ENCODE data around the gene EPB41L5.
"Not testable (repeated sequence)": the region's sequence is repeated elsewhere in the genome, so short reads cannot be mapped to it uniquely, and the experiment has no call there.

Gene EPB41L5

DNA sequence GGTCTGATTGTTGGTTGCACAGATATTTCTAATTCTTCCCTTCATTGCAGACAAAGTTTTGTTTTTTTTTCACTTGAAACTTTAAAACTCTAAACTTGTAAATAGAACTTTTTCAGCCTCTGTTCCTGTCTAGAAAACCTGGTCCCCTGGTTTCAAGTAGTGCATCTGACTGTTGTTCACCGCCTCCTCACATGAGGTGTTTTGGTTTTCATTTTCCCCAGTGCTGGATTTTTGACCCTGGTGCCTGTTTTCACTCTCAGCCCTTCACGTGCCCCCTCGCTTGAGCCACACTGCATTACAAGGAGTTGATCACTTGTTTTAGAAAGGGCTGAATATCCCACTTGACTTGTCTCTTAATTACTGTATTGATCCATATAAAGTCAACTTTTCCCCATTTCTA is 110.2 kb downstream of the EPB41L5 start:
- Mint-ChIP-seq H3K27ac (no peak overlapping the region), H3K4me1 (ENCODE audit: low read depth) (no peaks in the 10 kb centered on the region), H3K4me3 (no peak overlapping the region), H3K9me3 (no peaks in the 10 kb centered on the region), H3K27me3 (ENCODE audit: low read depth) (peaks cover 19% of the 10 kb centered on the region), H3K36me3 (ENCODE audit: low read depth) (no peaks in the 10 kb centered on the region)
- DNase-seq (ENCODE audit: low spot score): no peak

DNA sequence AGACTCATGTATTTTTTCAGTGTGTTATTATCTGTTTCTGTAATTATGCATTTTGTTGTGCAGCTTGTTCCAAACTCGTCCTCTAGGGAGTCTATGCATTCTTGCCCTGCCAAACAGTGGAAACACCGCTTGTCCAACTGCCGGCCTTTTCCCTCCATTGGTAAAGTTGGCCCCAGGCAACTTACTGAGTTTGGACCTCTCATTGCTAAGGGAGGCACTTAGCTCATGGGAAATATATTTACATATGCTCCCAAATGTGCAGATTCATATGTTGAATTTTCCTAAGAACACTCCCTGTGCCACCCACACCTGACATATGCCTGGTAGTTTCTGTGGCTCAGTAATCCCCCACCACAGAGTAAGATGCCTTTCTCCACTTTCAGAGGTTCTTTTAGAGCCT is 112.3 kb downstream of the EPB41L5 start:
- H3K27me3 Mint-ChIP-seq (ENCODE audit: low read depth): peaks cover 9% of the 10 kb centered on the region
- no peaks in the 10 kb centered on the region for H3K4me1 Mint-ChIP-seq (ENCODE audit: low read depth)
- no peak overlapping the region for H3K27ac Mint-ChIP-seq
- DNase-seq (ENCODE audit: low spot score): no peak
- no peaks in the 10 kb centered on the region for H3K9me3 Mint-ChIP-seq
- H3K4me3 Mint-ChIP-seq: no peak overlapping the region
- H3K36me3 Mint-ChIP-seq (ENCODE audit: low read depth): no peaks in the 10 kb centered on the region

DNA sequence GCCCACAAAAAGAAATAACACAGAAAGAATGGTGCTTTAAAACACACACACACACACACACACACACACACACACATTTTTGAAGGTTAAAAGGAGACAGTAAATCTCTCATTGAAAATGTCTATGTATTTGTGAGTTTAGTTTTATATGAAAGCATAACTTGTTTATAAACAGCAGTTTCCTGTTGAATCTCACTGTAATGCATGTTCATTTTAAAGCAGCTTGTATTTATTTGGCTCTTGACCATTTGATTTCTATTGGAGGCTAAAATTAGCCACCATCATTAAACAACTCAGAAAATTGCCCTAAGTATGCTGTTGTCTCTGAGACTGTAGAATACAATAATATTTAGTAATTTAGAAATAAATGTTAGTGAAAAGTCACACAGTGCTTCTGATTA is 115.3 kb downstream of the EPB41L5 start:
- Mint-ChIP-seq H3K4me1 (ENCODE audit: low read depth) (no peaks in the 10 kb centered on the region), H3K27me3 (ENCODE audit: low read depth) (peaks cover 19% of the 10 kb centered on the region), H3K4me3 (no peak overlapping the region), H3K36me3 (ENCODE audit: low read depth) (no peaks in the 10 kb centered on the region), H3K27ac (no peak overlapping the region), H3K9me3 (no peaks in the 10 kb centered on the region)
- DNase-seq (ENCODE audit: low spot score): no peak

DNA sequence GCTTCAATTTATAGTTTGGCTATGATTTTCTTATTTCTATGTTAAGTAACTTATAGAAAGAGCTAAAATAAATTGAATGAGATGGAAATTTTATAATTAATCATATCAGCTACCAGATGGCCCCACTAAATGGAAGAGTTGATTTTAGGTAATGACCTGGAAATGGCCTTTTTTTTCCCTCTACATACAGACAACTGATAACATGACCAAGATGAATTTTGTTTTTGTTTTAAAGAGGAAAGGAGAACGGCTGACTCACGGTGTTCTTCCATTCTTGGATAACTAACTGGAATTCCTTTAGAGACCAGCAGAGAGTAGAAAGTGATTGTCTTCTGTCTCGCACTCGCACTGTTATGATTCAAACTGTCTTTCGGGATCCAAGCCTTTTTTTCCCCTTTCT is 119.3 kb downstream of the EPB41L5 start:
- no peak for DNase-seq (ENCODE audit: low spot score)
- Mint-ChIP-seq H3K4me3 (no peak overlapping the region), H3K9me3 (no peaks in the 10 kb centered on the region), H3K27me3 (ENCODE audit: low read depth) (peaks cover 16% of the 10 kb centered on the region), H3K4me1 (ENCODE audit: low read depth) (no peaks in the 10 kb centered on the region), H3K27ac (no peak overlapping the region), H3K36me3 (ENCODE audit: low read depth) (no peaks in the 10 kb centered on the region)

DNA sequence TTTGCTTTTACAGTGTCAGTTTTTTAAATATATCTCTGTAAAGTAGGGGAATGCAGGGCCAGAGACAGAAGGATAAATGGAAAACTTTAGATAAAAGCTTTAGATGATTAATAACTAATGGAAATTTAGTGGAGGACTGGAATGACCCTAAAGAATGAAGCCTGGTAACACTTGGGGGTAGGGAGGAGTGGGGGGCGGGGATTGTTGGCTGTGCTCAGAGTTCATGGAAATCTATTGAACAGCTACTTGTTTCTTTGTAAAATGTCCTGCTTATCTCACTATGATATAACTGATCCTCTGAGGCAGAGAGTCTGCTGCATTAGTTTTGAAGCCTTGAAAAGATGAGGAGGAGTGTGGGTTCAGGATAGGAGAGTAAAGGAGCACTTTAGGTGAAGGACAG is 119.8 kb downstream of the EPB41L5 start:
- no peak overlapping the region for H3K27ac Mint-ChIP-seq
- H3K4me1 Mint-ChIP-seq (ENCODE audit: low read depth): no peaks in the 10 kb centered on the region
- no peaks in the 10 kb centered on the region for H3K36me3 Mint-ChIP-seq (ENCODE audit: low read depth)
- no peak overlapping the region for H3K4me3 Mint-ChIP-seq
- H3K27me3 Mint-ChIP-seq (ENCODE audit: low read depth): peaks cover 19% of the 10 kb centered on the region
- no peak for DNase-seq (ENCODE audit: low spot score)
- H3K9me3 Mint-ChIP-seq: no peaks in the 10 kb centered on the region

DNA sequence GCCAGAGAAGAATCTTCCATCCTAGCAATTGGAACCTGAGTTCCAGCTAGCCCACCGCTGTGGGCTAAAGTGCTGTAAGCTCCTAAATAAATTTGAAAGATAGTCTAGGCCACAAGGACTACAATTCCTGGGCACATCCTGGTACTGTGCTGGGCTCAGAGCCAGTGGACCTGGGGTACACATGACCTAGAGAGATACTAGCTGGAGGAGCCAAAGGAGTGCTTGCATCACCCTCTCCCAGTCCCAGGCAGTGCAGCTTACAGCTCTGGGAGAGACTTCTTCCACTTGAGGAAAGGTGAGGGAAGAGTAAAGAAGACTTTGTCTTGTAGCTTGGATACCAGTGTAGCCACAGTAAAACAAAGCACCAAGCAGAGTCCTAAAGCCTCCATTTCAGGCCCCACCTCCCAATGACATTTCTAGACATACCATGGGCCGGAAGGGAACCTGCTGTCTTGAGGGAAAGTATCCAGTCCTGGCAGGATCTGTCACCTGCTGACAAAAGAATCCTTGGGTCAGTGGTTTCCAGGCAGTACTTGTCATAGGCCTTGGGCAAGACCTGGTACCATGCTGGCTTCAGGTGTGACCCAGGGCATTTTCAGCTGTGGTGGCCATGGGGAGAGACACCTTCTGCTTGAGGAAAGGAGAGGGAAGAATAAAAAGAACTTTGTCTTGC is 120.8 kb downstream of the EPB41L5 start:
- Mint-ChIP-seq H3K4me3 (no peak overlapping the region), H3K27me3 (ENCODE audit: low read depth) (peaks cover 19% of the 10 kb centered on the region), H3K36me3 (ENCODE audit: low read depth) (no peaks in the 10 kb centered on the region)

DNA sequence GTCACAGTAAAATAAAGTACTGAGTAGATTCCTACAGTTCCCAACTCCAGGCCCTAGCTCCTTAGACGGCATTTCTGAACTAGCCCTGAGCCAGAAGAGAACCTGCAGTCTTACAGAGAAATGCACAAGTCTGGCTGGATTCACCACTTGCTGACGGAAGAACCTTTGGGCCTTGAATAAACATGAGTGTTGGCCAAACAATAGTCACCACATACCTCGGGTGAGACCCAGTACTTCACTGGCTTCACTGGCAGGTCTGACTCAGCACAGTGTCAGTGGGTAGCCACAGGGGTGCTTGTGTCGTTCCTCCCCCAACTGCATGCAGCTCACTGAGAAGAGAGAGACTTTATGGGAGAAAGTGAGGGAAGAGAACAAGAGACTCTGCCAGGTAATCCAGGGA is 121.4 kb downstream of the EPB41L5 start:
- Mint-ChIP-seq H3K27ac (no peak overlapping the region), H3K27me3 (ENCODE audit: low read depth) (peaks cover 22% of the 10 kb centered on the region), H3K36me3 (ENCODE audit: low read depth) (no peaks in the 10 kb centered on the region), H3K4me1 (ENCODE audit: low read depth) (no peaks in the 10 kb centered on the region), H3K4me3 (no peak overlapping the region), H3K9me3 (no peaks in the 10 kb centered on the region)
- DNase-seq (ENCODE audit: low spot score): no peak

More for the DNA sequence above, 120.8 kb downstream of the EPB41L5 start:
- Mint-ChIP-seq H3K9me3 (no peaks in the 10 kb centered on the region), H3K27ac (no peak overlapping the region), H3K4me1 (ENCODE audit: low read depth) (no peaks in the 10 kb centered on the region)
- DNase-seq (ENCODE audit: low spot score): no peak

DNA sequence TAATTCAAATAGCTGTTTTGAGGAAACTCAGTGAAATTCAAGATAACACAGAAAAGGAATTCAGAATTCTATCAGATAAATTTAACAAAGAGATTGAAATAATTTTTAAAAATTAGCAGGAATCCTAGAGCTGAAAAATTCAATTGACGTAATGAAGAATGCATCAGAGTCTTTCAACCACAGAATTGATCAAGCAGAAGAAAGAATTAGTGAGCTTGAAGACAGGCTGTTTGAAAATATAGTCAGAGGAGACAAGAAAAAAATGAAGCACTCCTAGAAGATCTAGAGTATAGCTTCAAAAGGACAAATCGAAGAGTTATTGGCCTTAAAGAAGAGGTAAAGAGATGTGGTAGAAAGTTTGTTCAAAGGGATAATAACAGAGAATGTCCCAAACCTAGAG is 122.1 kb downstream of the EPB41L5 start:
- H3K36me3 Mint-ChIP-seq (ENCODE audit: low read depth); H3K4me1 Mint-ChIP-seq (ENCODE audit: low read depth); DNase-seq (ENCODE audit: low spot score); H3K9me3 Mint-ChIP-seq; H3K27ac Mint-ChIP-seq; H3K4me3 Mint-ChIP-seq: not testable (repeated sequence)
- H3K27me3 Mint-ChIP-seq (ENCODE audit: low read depth): peaks cover 29% of the 10 kb centered on the region

DNA sequence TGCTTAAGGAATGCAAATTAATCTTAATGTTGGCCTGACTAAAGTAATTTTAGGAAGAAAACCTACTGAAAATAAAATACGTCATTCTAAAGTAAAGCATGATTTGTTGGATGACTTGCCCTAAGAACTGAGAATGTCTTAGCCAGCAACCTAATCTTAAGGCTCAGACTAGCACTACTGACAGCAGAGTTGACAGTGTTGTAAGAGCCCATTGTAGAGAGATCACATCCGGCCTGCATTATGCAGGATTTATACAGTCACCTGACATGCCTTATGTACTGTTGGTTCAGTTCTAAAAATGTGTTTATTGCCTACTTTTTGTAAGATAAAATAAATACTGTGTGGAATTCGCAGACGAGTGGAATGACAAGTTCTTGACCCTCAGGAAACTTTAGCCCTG is 128.0 kb downstream of the EPB41L5 start:
- H3K4me1 Mint-ChIP-seq (ENCODE audit: low read depth): no peaks in the 10 kb centered on the region
- H3K4me3 Mint-ChIP-seq: no peak overlapping the region

DNA sequence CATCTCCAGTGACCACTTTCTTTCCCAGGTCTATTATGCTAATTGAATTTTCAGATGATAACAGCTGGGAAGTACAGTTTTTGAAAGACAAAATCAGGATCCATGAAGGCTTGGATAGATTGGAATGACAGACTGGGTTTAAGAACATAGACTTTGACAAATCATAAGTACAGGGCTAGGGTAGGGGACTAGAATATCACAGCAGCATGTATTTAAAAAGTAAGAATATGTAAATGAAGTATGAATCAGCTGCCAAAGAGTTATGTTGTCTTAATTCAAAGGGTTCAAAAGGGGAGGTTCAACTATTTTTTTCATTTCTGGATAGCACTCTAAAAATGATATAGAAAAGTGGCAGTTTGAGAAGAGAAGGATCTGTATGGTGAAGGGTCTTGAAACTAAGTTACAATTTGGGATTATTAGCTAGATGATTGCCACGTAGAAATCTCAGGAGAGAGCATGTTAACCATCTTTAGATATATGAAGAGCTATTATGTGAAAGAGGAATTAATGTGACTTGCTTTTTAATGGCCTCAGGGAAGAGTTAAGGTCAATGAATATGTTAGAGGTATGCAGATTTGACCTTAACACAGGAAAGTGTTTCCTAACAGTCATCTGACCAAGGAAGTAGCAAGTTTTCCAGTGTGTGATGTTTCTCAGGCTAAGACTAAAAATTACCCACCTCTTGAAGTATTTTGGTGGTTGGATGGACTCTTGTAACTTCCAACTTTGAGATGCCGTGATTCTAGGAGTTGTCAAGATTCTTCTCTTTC is 128.6 kb downstream of the EPB41L5 start:
- no peaks in the 10 kb centered on the region for H3K9me3 Mint-ChIP-seq
- H3K4me1 Mint-ChIP-seq (ENCODE audit: low read depth): no peaks in the 10 kb centered on the region
- H3K36me3 Mint-ChIP-seq (ENCODE audit: low read depth): no peaks in the 10 kb centered on the region
- no peak for DNase-seq (ENCODE audit: low spot score)
- H3K4me3 Mint-ChIP-seq: no peak overlapping the region
- peaks cover 17% of the 10 kb centered on the region for H3K27me3 Mint-ChIP-seq (ENCODE audit: low read depth)
- H3K27ac Mint-ChIP-seq: no peak overlapping the region

More for the DNA sequence above, 128.0 kb downstream of the EPB41L5 start:
- Mint-ChIP-seq H3K9me3 (no peaks in the 10 kb centered on the region), H3K36me3 (ENCODE audit: low read depth) (no peaks in the 10 kb centered on the region), H3K27me3 (ENCODE audit: low read depth) (peaks cover 19% of the 10 kb centered on the region), H3K27ac (no peak overlapping the region)
- DNase-seq (ENCODE audit: low spot score): no peak

DNA sequence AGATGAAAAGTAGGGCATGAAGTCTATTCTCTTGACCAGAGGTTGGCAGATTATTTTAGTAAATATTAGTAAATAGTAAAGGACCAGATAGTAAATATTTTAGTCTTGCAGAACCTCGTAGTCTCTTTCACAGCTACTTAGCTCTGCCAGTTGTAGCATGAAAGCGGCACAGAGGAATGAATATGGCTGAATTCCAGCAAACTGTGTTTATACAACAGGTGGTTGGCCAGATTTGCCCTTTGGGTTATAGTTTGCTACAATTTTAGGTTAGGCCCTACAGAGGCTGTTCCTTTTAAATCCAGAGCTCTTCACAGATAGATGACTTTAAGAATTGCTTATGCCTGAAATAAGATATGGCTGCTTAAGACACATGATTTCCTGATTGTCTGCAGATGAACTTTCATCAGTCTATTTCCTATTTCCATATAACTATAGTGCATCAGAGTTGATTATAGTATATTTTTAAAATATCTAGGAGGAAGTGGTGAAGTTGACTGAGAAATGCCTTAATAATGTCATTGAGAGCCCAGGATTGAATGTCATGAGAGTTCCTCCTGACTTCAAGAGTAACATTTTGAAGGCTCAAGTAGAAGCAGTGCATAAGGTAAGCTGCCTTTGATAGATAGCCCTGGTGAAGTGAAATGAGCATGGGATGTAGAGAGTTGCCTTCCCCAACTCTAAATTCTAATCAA is 129.8 kb downstream of the EPB41L5 start:
- Mint-ChIP-seq H3K9me3 (no peaks in the 10 kb centered on the region), H3K36me3 (ENCODE audit: low read depth) (no peaks in the 10 kb centered on the region), H3K4me1 (ENCODE audit: low read depth) (no peaks in the 10 kb centered on the region), H3K4me3 (no peak overlapping the region), H3K27ac (no peak overlapping the region), H3K27me3 (ENCODE audit: low read depth) (peaks cover 10% of the 10 kb centered on the region)
- DNase-seq (ENCODE audit: low spot score): no peak

DNA sequence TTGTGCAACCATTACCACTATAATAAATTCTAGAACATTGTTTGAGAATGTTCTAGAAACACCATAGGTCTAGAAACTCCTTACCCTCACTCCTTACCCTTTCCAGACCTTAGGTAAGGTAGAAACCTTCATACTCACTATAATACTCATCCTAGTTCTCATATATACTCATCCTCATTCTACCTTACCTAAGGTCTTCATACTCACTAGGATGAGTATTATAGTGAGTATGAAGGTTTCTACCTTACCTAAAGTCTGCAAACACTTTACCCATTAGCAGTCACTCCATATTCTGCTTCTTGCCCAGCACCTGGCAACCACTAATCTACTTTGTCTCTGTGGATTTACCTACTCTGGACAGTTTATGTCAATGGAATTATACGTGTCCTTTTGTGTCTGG is 135.4 kb downstream of the EPB41L5 start:
- H3K9me3 Mint-ChIP-seq: peaks cover 7% of the 10 kb centered on the region
- no peak overlapping the region for H3K27ac Mint-ChIP-seq
- H3K4me1 Mint-ChIP-seq (ENCODE audit: low read depth): no peaks in the 10 kb centered on the region
- H3K36me3 Mint-ChIP-seq (ENCODE audit: low read depth): no peaks in the 10 kb centered on the region
- no peaks in the 10 kb centered on the region for H3K27me3 Mint-ChIP-seq (ENCODE audit: low read depth)
- no peak overlapping the region for H3K4me3 Mint-ChIP-seq
- no peak for DNase-seq (ENCODE audit: low spot score)

DNA sequence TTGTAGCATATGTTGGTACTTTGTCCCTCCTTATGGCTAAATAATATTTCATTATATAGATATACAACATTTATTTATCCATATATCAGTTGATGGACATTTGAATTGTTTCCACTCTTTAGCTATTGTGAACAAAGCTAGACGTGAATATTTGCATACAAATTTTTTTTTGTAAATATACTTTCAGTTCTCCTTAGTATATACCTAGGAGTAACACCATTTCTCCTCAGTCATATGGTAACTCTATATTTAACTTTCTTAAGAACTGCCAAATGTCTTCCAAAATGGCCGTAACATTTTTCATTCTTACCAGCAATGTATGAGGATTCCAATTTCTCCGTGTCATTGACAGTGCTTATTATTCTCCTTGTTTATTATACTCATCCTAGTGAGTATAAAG is 135.8 kb downstream of the EPB41L5 start:
- DNase-seq (ENCODE audit: low spot score): no peak
- H3K36me3 Mint-ChIP-seq (ENCODE audit: low read depth): no peaks in the 10 kb centered on the region
- no peak overlapping the region for H3K4me3 Mint-ChIP-seq
- H3K4me1 Mint-ChIP-seq (ENCODE audit: low read depth): no peaks in the 10 kb centered on the region
- H3K27ac Mint-ChIP-seq: no peak overlapping the region
- H3K27me3 Mint-ChIP-seq (ENCODE audit: low read depth): no peaks in the 10 kb centered on the region
- H3K9me3 Mint-ChIP-seq: peaks cover 10% of the 10 kb centered on the region

DNA sequence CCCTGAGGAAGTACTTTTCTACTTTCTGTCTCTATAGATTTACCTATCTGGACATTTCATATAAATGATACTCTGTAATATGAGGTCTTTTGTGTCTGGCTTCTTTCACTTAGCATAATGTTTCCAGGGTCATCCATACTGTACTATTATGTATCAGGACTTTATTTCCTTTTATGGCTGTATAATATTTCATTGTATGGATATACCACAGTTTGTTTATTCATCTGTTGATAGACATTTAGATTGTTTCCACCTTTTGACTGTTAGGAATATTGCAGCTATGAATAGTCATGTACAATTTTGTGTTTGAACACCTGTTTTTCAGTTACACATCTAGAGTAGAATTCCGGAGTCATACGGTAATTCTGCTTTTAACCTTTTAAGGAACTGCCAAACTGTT is 136.5 kb downstream of the EPB41L5 start:
- H3K27me3 Mint-ChIP-seq (ENCODE audit: low read depth): no peaks in the 10 kb centered on the region
- DNase-seq (ENCODE audit: low spot score): no peak
- H3K27ac Mint-ChIP-seq: no peak overlapping the region
- H3K4me1 Mint-ChIP-seq (ENCODE audit: low read depth): no peaks in the 10 kb centered on the region
- H3K4me3 Mint-ChIP-seq: no peak overlapping the region
- H3K36me3 Mint-ChIP-seq (ENCODE audit: low read depth): no peaks in the 10 kb centered on the region
- H3K9me3 Mint-ChIP-seq: peaks cover 12% of the 10 kb centered on the region

Measured in T-helper 2 cell treated with Interferon-gamma antibody and Interleukin-4, amounts not matched to agents 5 μg/mL and 100 μg/mL, for 36 hours (primary cell).